Osteocyte (in vitro differentiated cells): ENCODE data around the gene MRPL34. TPM values are rescaled to one million over a fixed set of nuclear protein-coding genes. Genes with fewer than 3 reads are reported as not detected.
"Not testable (repeated sequence)": the region's sequence is repeated elsewhere in the genome, so short reads cannot be mapped to it uniquely, and the experiment has no call there.

Experiments used
- DNase-seq: peaks from one replicate; pipeline ENCODE4 v3.0.0; 2021; ENCODE audit warnings: mixed read lengths; ENCODE audit not compliant: unreplicated experiment; ENCODE audit errors: extremely low spot score
- H3K27ac Mint-ChIP-seq: one replicate; pipeline ENCODE4 v1.8.0; 2021; ENCODE audit warnings: mild to moderate bottlenecking, mixed read lengths; ENCODE audit not compliant: unreplicated experiment
- H3K27me3 Mint-ChIP-seq: one replicate; pipeline ENCODE4 v1.8.0; 2021; ENCODE audit warnings: mixed read lengths; ENCODE audit not compliant: unreplicated experiment
- H3K36me3 Mint-ChIP-seq: one replicate; pipeline ENCODE4 v1.8.0; 2021; ENCODE audit warnings: mixed read lengths; ENCODE audit not compliant: unreplicated experiment
- H3K4me1 Mint-ChIP-seq: one replicate; pipeline ENCODE4 v1.8.0; 2021; ENCODE audit warnings: mixed read lengths; ENCODE audit not compliant: unreplicated experiment
- H3K4me3 Mint-ChIP-seq: one replicate; pipeline ENCODE4 v1.8.0; 2021; ENCODE audit warnings: mild to moderate bottlenecking, moderate library complexity, mixed read lengths; ENCODE audit not compliant: unreplicated experiment
- H3K9me3 Mint-ChIP-seq: one replicate; pipeline ENCODE4 v1.8.0; 2021; ENCODE audit warnings: mixed read lengths; ENCODE audit not compliant: unreplicated experiment
- total RNA-seq: library from RNA; stranded (reverse); gene quantifications from 2 replicates; pipeline ENCODE4 v1.2.1, GENCODE V29; 2021
- TF ChIP-seq, protein P1 (sequence below): fragments of 200-600 bp; sonication (generic); IDR thresholded peaks from 2 replicates; pipeline ENCODE4 v1.5.0; 2021; ENCODE audit warnings: antibody characterized with exemption, mild to moderate bottlenecking, moderate library complexity

Gene MRPL34
- total RNA-seq, 1 donor from 2014 or later = 66.9 TPM

- Mint-ChIP-seq H3K4me1 (peaks cover 15% of the 10 kb centered on the region), H3K4me3 (no peak overlapping the region)
- TF ChIP-seq, protein P1, sequence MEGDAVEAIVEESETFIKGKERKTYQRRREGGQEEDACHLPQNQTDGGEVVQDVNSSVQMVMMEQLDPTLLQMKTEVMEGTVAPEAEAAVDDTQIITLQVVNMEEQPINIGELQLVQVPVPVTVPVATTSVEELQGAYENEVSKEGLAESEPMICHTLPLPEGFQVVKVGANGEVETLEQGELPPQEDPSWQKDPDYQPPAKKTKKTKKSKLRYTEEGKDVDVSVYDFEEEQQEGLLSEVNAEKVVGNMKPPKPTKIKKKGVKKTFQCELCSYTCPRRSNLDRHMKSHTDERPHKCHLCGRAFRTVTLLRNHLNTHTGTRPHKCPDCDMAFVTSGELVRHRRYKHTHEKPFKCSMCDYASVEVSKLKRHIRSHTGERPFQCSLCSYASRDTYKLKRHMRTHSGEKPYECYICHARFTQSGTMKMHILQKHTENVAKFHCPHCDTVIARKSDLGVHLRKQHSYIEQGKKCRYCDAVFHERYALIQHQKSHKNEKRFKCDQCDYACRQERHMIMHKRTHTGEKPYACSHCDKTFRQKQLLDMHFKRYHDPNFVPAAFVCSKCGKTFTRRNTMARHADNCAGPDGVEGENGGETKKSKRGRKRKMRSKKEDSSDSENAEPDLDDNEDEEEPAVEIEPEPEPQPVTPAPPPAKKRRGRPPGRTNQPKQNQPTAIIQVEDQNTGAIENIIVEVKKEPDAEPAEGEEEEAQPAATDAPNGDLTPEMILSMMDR = no peak
These were observed 11.4 kb upstream of the MRPL34 start for GRCh38 chr19:17294051-17294891.

GRCh38 chr19:17295551-17295950 lies 10.1 kb upstream of the MRPL34 start:
- H3K36me3 Mint-ChIP-seq, DNase-seq, H3K9me3 Mint-ChIP-seq, H3K4me3 Mint-ChIP-seq, H3K27me3 Mint-ChIP-seq, H3K27ac Mint-ChIP-seq: not testable (repeated sequence)
- peaks cover 12% of the 10 kb centered on the region for H3K4me1 Mint-ChIP-seq

More at GRCh38 chr19:17294051-17294891, 11.4 kb upstream of the MRPL34 start:
- DNase-seq = no peak
- no peaks in the 10 kb centered on the region for H3K36me3 Mint-ChIP-seq
- H3K9me3 Mint-ChIP-seq = no peaks in the 10 kb centered on the region
- H3K27ac Mint-ChIP-seq = no peak overlapping the region
- no peaks in the 10 kb centered on the region for H3K27me3 Mint-ChIP-seq

GRCh38 chr19:17296273-17296672 lies 9.4 kb upstream of the MRPL34 start:
- Mint-ChIP-seq H3K4me3 (no peak overlapping the region), H3K9me3 (no peaks in the 10 kb centered on the region), H3K27ac (peak overlapping the region; percentile 14), H3K36me3 (no peaks in the 10 kb centered on the region), H3K27me3 (no peaks in the 10 kb centered on the region), H3K4me1 (peaks cover 12% of the 10 kb centered on the region)
- TF ChIP-seq, protein P1 = peak; percentile 9
- DNase-seq = no peak

- no peaks in the 10 kb centered on the region for H3K9me3 Mint-ChIP-seq
- TF ChIP-seq, protein P1 = no peak
- H3K36me3 Mint-ChIP-seq = no peaks in the 10 kb centered on the region
- no peak overlapping the region for H3K4me3 Mint-ChIP-seq
- DNase-seq = no peak
- no peaks in the 10 kb centered on the region for H3K27me3 Mint-ChIP-seq
- peak overlapping the region; percentile 65 for H3K27ac Mint-ChIP-seq
- peaks cover 9% of the 10 kb centered on the region for H3K4me1 Mint-ChIP-seq
These were observed 8.7 kb upstream of the MRPL34 start for GRCh38 chr19:17296976-17297375.

- Mint-ChIP-seq H3K4me1 (peaks cover 20% of the 10 kb centered on the region), H3K36me3 (no peaks in the 10 kb centered on the region), H3K9me3 (no peaks in the 10 kb centered on the region), H3K27ac (no peak overlapping the region), H3K27me3 (no peaks in the 10 kb centered on the region), H3K4me3 (no peak overlapping the region)
- no peak for DNase-seq
- TF ChIP-seq, protein P1 = no peak
These were observed 4.6 kb upstream of the MRPL34 start for GRCh38 chr19:17300992-17301619.
